Lung (tissue), 12 donors: ENCODE measurements around the gene GTPBP1. TPM values are rescaled to one million over a fixed set of nuclear protein-coding genes. Genes with fewer than 3 reads are reported as not detected.

Source experiments
- ATAC-seq: fragments of 200-7000 bp; cut with Tn5 transposase; one replicate; pipeline ENCODE4 v1.9.1; 2020; ENCODE audit warnings: moderate number of reproducible peaks; ENCODE audit not compliant: insufficient read depth, low FRiP score
- DNase-seq, 3 donors: peaks; one replicate each; pipeline ENCODE4 v3.0.0-alpha.2; 2013 to 2017
- H3K27ac ChIP-seq, 2 donors: one replicate each; pipeline ENCODE4 v1.5.1; 2013; ENCODE audit warnings: mild to moderate bottlenecking in 2 of 2, moderate library complexity in 2 of 2, control low read depth in 1 of 2, inconsistent platforms in 1 of 2, low read depth in 1 of 2, low read length in 1 of 2
- H3K27me3 ChIP-seq, 3 donors: one replicate each; pipeline ENCODE4 v1.5.1; 2013; ENCODE audit warnings: low read length in 2 of 3; ENCODE audit not compliant: control insufficient read depth in 3 of 3, insufficient read depth in 3 of 3
- H3K36me3 ChIP-seq, 4 donors: one replicate each; pipeline ENCODE4 v1.5.1; 2013; ENCODE audit warnings: low read length in 4 of 4, mild to moderate bottlenecking in 1 of 4, moderate library complexity in 1 of 4; ENCODE audit not compliant: control insufficient read depth in 4 of 4, insufficient read depth in 4 of 4
- H3K4me1 ChIP-seq, 5 donors: one replicate each; pipeline ENCODE4 v1.5.1; 2013; ENCODE audit warnings: low read length in 5 of 5, mild to moderate bottlenecking in 2 of 5, moderate library complexity in 1 of 5; ENCODE audit not compliant: control insufficient read depth in 5 of 5, insufficient read depth in 5 of 5
- H3K4me3 ChIP-seq: one replicate; pipeline ENCODE4 v1.5.1; 2013; ENCODE audit warnings: mild to moderate bottlenecking, control low read depth, moderate library complexity
- H3K9ac ChIP-seq, 2 donors: one replicate each; pipeline ENCODE4 v1.5.1; 2013; ENCODE audit warnings: low read length in 2 of 2, control low read depth in 1 of 2; ENCODE audit not compliant: insufficient read depth in 1 of 2
- H3K9me3 ChIP-seq, 4 donors: one replicate each; pipeline ENCODE4 v1.5.1; 2013; ENCODE audit warnings: low read length in 3 of 4, mild to moderate bottlenecking in 1 of 4, moderate library complexity in 1 of 4; ENCODE audit not compliant: control insufficient read depth in 4 of 4, insufficient read depth in 3 of 4
- WGBS, 2 donors: extraction: QIAGEN DNeasy Blood & Tissue Kit; methylation state at CpG; one replicate each; pipeline ENCODE4 v1.1.7; 2013; 5-methylcytosine and 5-hydroxymethylcytosine counted together
- polyA plus RNA-seq, 2 donors: library from polyadenylated mRNA; stranded (reverse); fragments of 200-250 nt; gene quantifications; one replicate each; pipeline ENCODE4 v1.2.1, GENCODE V29; 2013
- total RNA-seq, 2 donors: library from RNA; depleted of rRNA in 1 of 2; stranded (reverse); fragments of >200 nt in 1 of 2; gene quantifications; one replicate each; pipeline ENCODE4 v1.2.1, GENCODE V29; 2014 to 2021
- TF ChIP-seq, protein P1 (sequence below): IDR thresholded peaks from 2 replicates; pipeline ENCODE4 v1.5.1; 2012; ENCODE audit warnings: mild to moderate bottlenecking; ENCODE audit errors: control extremely low read depth, extremely low read depth
- donor health status: control.
- donor health status: control.
- donor health status: Bipolar disorder and iron deficiency.
- donor health status: healthy.
- donor health status: DM: yes; HTN: yes; CAD: no.

The GTPBP1 gene
- total and polyA plus RNA-seq, 4 donors = 24.1 to 69.1 (median 48.8) TPM

DNA sequence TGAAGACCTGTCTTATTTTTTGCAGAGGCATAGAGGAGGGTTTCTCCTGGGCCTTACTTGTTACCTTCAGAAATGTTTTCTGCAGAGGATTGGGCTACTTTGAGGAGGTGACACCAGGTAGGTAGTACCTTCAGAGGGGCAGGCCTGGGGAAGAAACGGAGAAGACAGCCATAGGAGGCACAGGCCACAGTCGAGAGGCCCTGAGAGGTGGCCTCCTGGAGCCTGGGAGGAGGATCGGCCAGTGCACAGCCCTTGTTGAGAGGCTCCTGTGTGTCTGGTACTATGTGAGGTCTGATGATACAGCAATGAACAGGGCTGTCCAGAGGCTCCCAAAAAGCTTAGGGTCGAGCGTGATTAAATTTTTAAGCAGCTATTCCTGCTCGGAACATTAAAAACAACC is 11.5 kb downstream of the GTPBP1 start:
- WGBS, 2 donors = 91% methylated on average over 6 of the region's 6 CpGs
- Histone ChIP-seq H3K27ac (no peak overlapping the region), H3K36me3 (peaks cover 8 to 32% (median 24%) of the 10 kb centered on the region in 4 donors)

DNA sequence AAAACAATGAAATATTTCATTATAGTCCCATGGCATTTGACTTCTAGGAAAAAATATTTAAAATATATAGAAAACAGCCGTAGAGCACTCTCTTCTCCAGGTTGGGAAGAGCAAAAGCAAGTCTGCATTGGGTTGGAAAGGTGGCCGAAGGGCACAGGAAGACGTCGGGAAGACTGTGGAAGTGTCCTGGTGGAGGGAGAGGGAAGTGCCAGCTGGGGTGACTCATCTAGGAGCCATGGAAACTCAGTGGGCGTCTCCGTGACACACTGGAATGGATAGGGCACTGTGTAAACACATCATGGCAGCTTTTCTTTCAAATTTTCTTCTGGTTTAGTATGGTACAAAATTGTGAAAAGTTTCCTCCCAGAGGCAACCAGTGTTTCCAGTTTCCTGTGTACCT is 12.7 kb downstream of the GTPBP1 start:
- TF ChIP-seq, protein P1, sequence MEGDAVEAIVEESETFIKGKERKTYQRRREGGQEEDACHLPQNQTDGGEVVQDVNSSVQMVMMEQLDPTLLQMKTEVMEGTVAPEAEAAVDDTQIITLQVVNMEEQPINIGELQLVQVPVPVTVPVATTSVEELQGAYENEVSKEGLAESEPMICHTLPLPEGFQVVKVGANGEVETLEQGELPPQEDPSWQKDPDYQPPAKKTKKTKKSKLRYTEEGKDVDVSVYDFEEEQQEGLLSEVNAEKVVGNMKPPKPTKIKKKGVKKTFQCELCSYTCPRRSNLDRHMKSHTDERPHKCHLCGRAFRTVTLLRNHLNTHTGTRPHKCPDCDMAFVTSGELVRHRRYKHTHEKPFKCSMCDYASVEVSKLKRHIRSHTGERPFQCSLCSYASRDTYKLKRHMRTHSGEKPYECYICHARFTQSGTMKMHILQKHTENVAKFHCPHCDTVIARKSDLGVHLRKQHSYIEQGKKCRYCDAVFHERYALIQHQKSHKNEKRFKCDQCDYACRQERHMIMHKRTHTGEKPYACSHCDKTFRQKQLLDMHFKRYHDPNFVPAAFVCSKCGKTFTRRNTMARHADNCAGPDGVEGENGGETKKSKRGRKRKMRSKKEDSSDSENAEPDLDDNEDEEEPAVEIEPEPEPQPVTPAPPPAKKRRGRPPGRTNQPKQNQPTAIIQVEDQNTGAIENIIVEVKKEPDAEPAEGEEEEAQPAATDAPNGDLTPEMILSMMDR = no peak
- Histone ChIP-seq H3K27ac (no peak overlapping the region), H3K9me3 (peaks cover 0 to 1% (median 0%) of the 10 kb centered on the region in 4 donors), H3K36me3 (peaks cover 18 to 36% (median 30%) of the 10 kb centered on the region in 4 donors), H3K9ac (no peak overlapping the region), H3K4me1 (peaks cover 0 to 16% (median 3%) of the 10 kb centered on the region in 5 donors), H3K27me3 (no peaks in the 10 kb centered on the region), H3K4me3 (no peak overlapping the region)
- WGBS, 2 donors = 37 to 63% methylated on average over 6 of the region's 6 CpGs
- ATAC-seq = peak; percentile 78
- DNase-seq = no peak

More for the DNA sequence above, 11.5 kb downstream of the GTPBP1 start:
- no peak overlapping the region for H3K9ac ChIP-seq
- DNase-seq = no peak
- ATAC-seq = no peak
- no peak overlapping the region for H3K4me3 ChIP-seq
- H3K4me1 ChIP-seq = peaks cover 0 to 19% (median 3%) of the 10 kb centered on the region in 5 donors
- TF ChIP-seq, protein P1 = no peak
- H3K9me3 ChIP-seq = peaks cover 0 to 1% (median 0%) of the 10 kb centered on the region in 4 donors
- H3K27me3 ChIP-seq = no peaks in the 10 kb centered on the region

- Histone ChIP-seq H3K27ac (no peak overlapping the region), H3K9ac (no peak overlapping the region), H3K9me3 (peaks cover 0 to 1% (median 0%) of the 10 kb centered on the region in 4 donors), H3K27me3 (no peaks in the 10 kb centered on the region), H3K4me3 (no peak overlapping the region), H3K4me1 (peaks cover 0 to 12% (median 0%) of the 10 kb centered on the region in 5 donors), H3K36me3 (peaks cover 22 to 43% (median 33%) of the 10 kb centered on the region in 4 donors)
- DNase-seq (no peak), ATAC-seq (no peak)
- TF ChIP-seq, protein P1 = no peak
- WGBS, 2 donors = 93% methylated on average over 6 of the region's 6 CpGs
Observed at GRCh38 chr22:38719196-38719595, 13.5 kb downstream of the GTPBP1 start.

DNA sequence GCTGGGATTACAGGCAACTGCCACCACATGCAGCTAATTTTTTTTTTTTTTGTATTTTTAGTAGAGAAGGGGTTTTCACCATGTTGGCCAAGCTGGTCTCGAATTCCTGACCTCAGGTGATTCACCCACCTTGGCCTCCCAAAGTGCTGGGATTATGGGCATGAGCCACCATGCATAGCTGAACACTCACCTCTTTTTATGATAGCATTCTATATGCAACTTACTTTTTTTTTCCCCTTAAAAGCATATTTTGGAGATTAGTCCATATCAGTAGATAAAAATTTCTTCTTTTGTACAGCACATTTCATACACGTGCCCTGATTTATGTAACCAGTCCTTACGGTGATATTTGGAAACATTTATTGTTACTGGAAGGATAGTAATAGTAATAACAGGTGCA is 14.6 kb downstream of the GTPBP1 start:
- WGBS, 2 donors = 77 to 91% methylated on average over 3 of the region's 3 CpGs
- H3K36me3 ChIP-seq = peaks cover 28 to 53% (median 40%) of the 10 kb centered on the region in 4 donors
- no peak overlapping the region for H3K4me3 ChIP-seq
- no peak for DNase-seq
- no peaks in the 10 kb centered on the region for H3K27me3 ChIP-seq
- H3K4me1 ChIP-seq = peaks cover 0 to 6% (median 0%) of the 10 kb centered on the region in 5 donors
- no peak overlapping the region for H3K27ac ChIP-seq
- TF ChIP-seq, protein P1 = no peak
- H3K9me3 ChIP-seq = peaks cover 0 to 1% (median 0%) of the 10 kb centered on the region in 4 donors
- ATAC-seq = no peak
- no peak overlapping the region for H3K9ac ChIP-seq
